HUDEP-2 (cell line): Measurements from ENCODE around the gene TRMT2B.
"Not testable (repeated sequence)": the region's sequence is repeated elsewhere in the genome, so short reads cannot be mapped to it uniquely, and the experiment has no call there.

Source experiments
- DNase-seq, 76 experiments: peaks; one replicate each; lab custom pipeline; 2025; ENCODE audit not compliant: unreplicated experiment in 76 of 76; lab: John Stamatoyannopoulos, UW

The TRMT2B gene, protein sequence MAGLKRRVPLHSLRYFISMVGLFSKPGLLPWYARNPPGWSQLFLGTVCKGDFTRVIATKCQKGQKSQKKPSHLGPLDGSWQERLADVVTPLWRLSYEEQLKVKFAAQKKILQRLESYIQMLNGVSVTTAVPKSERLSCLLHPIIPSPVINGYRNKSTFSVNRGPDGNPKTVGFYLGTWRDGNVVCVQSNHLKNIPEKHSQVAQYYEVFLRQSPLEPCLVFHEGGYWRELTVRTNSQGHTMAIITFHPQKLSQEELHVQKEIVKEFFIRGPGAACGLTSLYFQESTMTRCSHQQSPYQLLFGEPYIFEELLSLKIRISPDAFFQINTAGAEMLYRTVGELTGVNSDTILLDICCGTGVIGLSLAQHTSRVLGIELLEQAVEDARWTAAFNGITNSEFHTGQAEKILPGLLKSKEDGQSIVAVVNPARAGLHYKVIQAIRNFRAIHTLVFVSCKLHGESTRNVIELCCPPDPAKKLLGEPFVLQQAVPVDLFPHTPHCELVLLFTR

GRCh38 chrX:101051549-101052302, at the start of gene TRMT2B:
Gene TRMT2B (minus strand): TSS chrX:101052111. CDS start chrX:101042289, 9,822 bp downstream.
- DNase-seq, result peak in 75 of 76 experiments; percentile 1 to 74 (median 55)

DNA sequence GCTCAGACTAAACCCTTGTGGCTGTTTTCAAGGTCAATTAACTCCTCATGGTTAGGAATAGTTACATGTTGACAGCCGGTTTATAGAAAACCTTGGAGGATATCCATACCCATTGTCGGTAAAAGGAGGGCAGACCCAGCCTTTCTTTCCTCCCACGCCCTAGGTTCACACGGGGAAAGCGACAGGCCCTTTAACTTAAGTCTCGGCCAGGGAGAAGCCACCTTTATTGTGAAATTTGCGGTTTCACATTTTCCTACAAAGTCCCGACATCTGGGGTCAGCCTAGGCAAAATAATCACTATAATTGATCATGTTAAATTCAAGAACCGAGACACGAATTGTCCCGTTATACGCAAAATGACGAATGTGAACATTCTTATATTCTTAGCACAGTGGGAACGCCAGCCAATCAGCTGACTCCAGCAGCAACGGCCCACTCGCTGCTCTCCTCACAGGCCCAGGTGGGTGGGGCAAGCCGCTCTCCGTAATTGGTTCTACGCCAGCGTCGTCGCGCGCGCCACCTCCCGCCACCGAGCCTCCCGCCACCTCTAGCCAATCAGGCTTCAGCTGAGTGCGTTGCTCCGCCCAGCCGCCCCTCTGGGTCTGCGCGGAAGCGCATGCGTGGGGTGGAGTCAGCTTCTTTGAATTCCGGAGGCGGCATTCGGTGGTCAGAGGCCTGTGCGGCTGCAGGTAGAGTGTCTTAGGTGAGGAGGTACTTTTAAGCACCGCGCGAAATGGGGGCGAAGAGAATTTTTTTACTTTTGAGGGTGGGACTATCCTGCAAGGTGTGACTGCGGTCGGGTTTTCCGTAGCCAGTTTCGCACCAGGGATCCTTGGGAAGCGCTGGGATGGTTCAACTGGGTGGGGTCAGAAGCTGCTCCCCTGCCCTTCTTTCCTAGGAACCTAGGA, 45.9 kb upstream of the TRMT2B start, which contains the start of gene CENPI:
TSS of gene CENPI (plus strand) at position 659 of the 908 bp plus-strand sequence. CDS start 2,867 bp downstream, outside the sequence.
- DNase-seq, result peak in 75 of 76 experiments; percentile 2 to 94 (median 87)

- DNase-seq, result no peak
These were observed 39.9 kb upstream of the TRMT2B start for GRCh38 chrX:101091817-101092216.

DNA sequence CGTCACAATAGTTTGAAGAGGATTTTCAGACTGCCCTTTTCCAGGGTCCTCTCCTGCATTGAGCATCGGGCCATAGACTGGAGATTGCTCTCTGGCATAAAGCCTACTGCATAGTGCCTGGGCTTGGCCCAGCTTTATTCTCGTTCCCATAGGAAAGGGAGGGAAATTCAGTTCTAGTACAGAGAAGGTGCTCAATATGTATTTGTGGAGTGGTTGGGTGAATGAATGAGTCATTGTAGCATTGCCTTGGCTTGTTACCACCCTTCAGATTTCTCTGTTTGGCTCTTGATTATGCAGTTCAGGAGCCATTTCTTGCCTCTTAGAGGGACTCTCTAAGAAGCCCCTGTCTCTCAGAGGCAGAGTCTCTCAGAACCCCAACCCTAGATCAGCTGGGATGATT, 29.3 kb upstream of the TRMT2B start:
- DNase-seq, result no peak

DNA sequence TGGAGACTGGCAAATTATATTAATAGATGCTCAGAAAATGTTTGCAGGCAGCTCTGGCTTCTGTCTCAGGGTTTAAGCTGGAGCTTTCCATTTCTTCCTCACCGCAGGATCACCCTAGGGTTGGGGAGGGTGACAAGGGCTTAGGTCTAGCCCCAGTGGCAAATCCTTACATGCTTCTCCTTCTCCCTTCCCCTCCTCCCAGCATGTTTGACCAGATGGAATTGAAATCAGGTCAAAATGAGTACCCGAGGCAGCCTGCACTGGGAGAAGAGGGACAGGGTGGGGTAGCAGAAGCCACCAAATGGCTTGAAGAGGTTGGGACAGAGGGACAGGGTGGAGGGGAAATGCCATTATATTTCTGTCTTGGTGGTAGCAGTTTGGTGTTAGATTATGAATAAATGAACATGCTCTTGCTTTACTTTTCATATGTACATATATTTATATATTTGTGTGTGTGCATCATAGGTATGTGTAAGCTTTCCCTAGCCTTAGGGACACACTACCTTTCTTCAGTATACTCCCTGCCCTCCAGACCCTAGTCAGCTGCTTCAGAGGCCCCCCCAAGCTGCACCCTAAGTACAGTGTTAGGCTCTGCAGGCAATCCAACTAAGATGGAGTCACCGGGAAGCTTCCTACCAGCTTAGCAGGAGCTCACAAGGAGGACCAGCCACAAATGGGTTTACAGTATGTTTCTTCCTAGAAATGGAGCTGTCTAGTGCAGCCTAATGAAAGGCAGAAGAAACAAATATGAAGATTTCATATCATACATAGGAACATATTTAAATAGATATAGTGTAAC, 28.6 kb upstream of the TRMT2B start:
- DNase-seq, result no peak

- DNase-seq, result no peak
These were observed 27.9 kb upstream of the TRMT2B start for GRCh38 chrX:101079736-101080270.

GRCh38 chrX:101078716-101079598, 27.0 kb upstream of the TRMT2B start, which contains the start of gene TMEM35A:
Gene TMEM35A (plus strand): TSS chrX:101078879. CDS start chrX:101079003, 124 bp downstream.
- no peak for DNase-seq

GRCh38 chrX:101071582-101071981, 19.7 kb upstream of the TRMT2B start:
- peak in 16 of 76 experiments; percentile 0 to 20 (median 6) for DNase-seq

DNA sequence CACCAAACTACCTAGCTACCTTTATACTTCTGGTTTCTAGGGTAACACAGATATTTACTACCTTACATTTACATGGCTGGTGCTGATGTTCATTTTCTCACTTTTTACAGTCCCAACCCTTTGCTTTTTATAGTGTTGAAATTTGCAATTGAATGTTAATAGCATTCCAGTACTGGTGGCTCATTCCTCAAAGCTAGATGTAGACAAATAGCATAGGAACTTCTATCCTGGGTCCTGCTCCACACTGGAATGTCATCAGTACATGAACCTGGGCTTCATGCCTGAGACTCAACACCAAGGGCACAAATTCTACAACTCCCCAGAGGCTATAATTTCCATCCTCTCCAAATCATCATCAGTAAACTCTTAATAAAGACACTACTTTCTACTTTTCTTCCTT, 10.3 kb upstream of the TRMT2B start:
- DNase-seq, result no peak

- peak in 7 of 76 experiments; percentile 0 to 39 (median 1) for DNase-seq
These were observed 5.3 kb upstream of the TRMT2B start for GRCh38 chrX:101057093-101057714.

DNA sequence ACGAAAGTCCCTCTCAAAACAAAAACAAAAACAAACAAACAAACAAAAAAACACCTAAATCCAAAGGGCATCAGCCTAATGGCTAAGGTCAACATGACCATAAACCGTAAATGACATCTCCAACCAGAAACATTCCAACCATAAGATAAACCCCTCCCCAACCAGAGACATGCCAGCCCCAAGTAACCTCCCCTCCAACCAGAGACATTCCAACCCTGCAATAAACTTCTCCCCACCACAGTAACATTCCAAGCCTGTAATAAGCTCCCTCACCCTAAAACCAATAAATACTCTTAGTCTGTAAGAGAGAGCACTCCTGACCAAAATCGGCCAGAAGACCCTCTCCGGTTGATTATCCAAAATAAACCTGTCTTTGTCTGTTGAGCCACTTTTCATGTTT, 4.6 kb upstream of the TRMT2B start:
- DNase-seq, result not testable (repeated sequence)

- no peak for DNase-seq
These were observed 760 bp downstream of the TRMT2B start for GRCh38 chrX:101051153-101051548.

- DNase-seq, result no peak
These were observed 11.7 kb downstream of the TRMT2B start for GRCh38 chrX:101040197-101040596.

DNA sequence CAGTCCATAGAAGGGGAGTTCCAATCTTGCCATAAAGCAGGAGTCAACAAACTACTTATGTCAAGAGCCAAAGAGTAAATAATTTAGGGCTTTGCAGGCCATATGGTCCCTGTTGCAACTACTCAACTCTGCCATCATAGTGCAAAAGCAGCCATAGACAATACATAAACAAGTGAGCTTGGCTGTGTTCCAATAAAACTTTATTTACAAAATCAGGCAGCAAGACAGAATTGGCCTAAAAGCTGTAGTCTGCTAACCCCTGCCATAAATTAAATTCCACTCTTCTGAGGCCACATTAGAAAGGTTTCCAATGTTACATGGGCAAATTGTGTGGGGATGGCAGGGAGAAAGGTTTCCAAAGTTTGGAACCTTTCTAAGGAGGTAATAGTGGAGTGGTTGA, 14.7 kb downstream of the TRMT2B start:
- DNase-seq, result no peak

GRCh38 chrX:101029665-101030064, 22.2 kb downstream of the TRMT2B start:
- no peak for DNase-seq

- peak in 31 of 76 experiments; percentile 0 to 41 (median 1) for DNase-seq
These were observed 23.3 kb downstream of the TRMT2B start for GRCh38 chrX:101028562-101028961.

DNA sequence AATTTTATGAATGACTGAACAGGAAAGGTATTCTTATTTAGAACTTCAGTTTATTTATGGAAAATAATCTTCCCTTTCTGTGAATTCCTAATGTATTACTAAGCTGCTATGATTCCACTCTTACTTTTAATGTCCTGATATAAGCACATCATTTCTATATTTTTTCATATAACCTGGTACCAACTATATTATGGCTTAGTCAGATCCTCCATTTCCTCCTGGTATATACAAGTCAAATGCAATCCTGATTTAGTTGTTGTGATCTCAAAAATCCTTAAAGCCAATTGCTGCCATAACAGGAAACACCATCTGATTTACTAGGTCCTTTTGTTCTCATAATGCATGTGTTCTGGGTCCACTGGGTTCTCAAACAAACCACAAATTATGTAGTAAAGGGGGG, 26.8 kb downstream of the TRMT2B start:
- no peak for DNase-seq

DNA sequence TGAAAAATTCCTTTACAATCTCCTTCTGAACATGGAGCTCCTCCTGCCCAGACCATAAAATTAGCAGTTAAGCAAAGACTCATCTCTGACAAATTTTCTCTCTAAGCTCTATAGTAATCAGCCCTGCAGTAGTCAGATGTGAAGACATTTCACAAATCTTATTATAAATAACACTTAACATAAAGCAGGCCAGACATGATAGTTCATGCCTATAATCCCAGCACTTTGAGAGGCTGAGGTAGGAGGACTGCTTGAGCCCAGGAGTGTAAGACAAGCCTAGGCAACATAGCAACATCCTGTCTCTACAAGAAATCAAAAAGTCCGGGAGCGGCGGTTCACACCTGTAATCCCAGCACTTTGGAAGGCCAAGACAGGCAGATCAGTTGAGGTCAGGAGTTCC, 29.9 kb downstream of the TRMT2B start:
- no peak for DNase-seq
